ENCODE measurements around the gene IDI1.
"Not testable (repeated sequence)": the region's sequence is repeated elsewhere in the genome, so short reads cannot be mapped to it uniquely, and the experiment has no call there.

IDI1 gene

GRCh38 chr10:1019362-1019761 lies 29.6 kb downstream of the IDI1 start:
- peaks cover 2% of the 10 kb centered on the region for H3K27me3 Mint-ChIP-seq (ENCODE audit: low read depth, poor library complexity)
- H3K27ac Mint-ChIP-seq: no peak overlapping the region
- no peak for DNase-seq
- TF ChIP-seq CTCF (IDR thresholded peaks at IDR 0.05): no peak
- peaks cover 71% of the 10 kb centered on the region for H3K36me3 Mint-ChIP-seq (ENCODE audit: low read depth)
- H3K4me1 Mint-ChIP-seq: no peaks in the 10 kb centered on the region
- no peak overlapping the region for H3K4me3 Mint-ChIP-seq
- no peaks in the 10 kb centered on the region for H3K9me3 Mint-ChIP-seq

GRCh38 chr10:1015688-1016087 lies 33.2 kb downstream of the IDI1 start:
- H3K27me3 Mint-ChIP-seq (ENCODE audit: low read depth, poor library complexity): peaks cover 2% of the 10 kb centered on the region
- no peak overlapping the region for H3K27ac Mint-ChIP-seq
- DNase-seq: no peak
- TF ChIP-seq CTCF (IDR thresholded peaks at IDR 0.05): no peak
- no peaks in the 10 kb centered on the region for H3K4me1 Mint-ChIP-seq
- H3K36me3 Mint-ChIP-seq (ENCODE audit: low read depth): peaks cover 85% of the 10 kb centered on the region
- no peaks in the 10 kb centered on the region for H3K9me3 Mint-ChIP-seq
- no peak overlapping the region for H3K4me3 Mint-ChIP-seq

- DNase-seq: no peak
- TF ChIP-seq CTCF (IDR thresholded peaks at IDR 0.05): no peak
- H3K36me3 Mint-ChIP-seq (ENCODE audit: low read depth): peaks cover 74% of the 10 kb centered on the region
- H3K4me3 Mint-ChIP-seq: no peak overlapping the region
- H3K27me3 Mint-ChIP-seq (ENCODE audit: low read depth, poor library complexity): no peaks in the 10 kb centered on the region
- H3K9me3 Mint-ChIP-seq: no peaks in the 10 kb centered on the region
- no peaks in the 10 kb centered on the region for H3K4me1 Mint-ChIP-seq
- H3K27ac Mint-ChIP-seq: no peak overlapping the region
Measured at GRCh38 chr10:1011696-1012095, 37.2 kb downstream of the IDI1 start.

GRCh38 chr10:1010703-1011102 lies 38.2 kb downstream of the IDI1 start:
- H3K36me3 Mint-ChIP-seq (ENCODE audit: low read depth): peaks cover 71% of the 10 kb centered on the region
- no peak for TF ChIP-seq CTCF (IDR thresholded peaks at IDR 0.05)
- no peak for DNase-seq
- no peak overlapping the region for H3K4me3 Mint-ChIP-seq
- H3K27me3 Mint-ChIP-seq (ENCODE audit: low read depth, poor library complexity): no peaks in the 10 kb centered on the region
- H3K27ac Mint-ChIP-seq: no peak overlapping the region
- no peaks in the 10 kb centered on the region for H3K9me3 Mint-ChIP-seq
- no peaks in the 10 kb centered on the region for H3K4me1 Mint-ChIP-seq

- not testable (repeated sequence) for H3K4me1 Mint-ChIP-seq; DNase-seq; H3K27me3 Mint-ChIP-seq (ENCODE audit: low read depth, poor library complexity); H3K27ac Mint-ChIP-seq; H3K9me3 Mint-ChIP-seq; H3K4me3 Mint-ChIP-seq
- H3K36me3 Mint-ChIP-seq (ENCODE audit: low read depth): peaks cover 76% of the 10 kb centered on the region
Measured at GRCh38 chr10:1009947-1010346, 39.0 kb downstream of the IDI1 start.

GRCh38 chr10:1009071-1009494 lies 39.8 kb downstream of the IDI1 start:
- peak overlapping the region; percentile 29 for H3K27ac Mint-ChIP-seq
- no peaks in the 10 kb centered on the region for H3K27me3 Mint-ChIP-seq (ENCODE audit: low read depth, poor library complexity)
- no peak overlapping the region for H3K4me3 Mint-ChIP-seq
- H3K9me3 Mint-ChIP-seq: no peaks in the 10 kb centered on the region
- no peak for DNase-seq
- peaks cover 74% of the 10 kb centered on the region for H3K36me3 Mint-ChIP-seq (ENCODE audit: low read depth)
- H3K4me1 Mint-ChIP-seq: no peaks in the 10 kb centered on the region
- no peak for TF ChIP-seq CTCF (IDR thresholded peaks at IDR 0.05)
